IPS-20b (cell line): ENCODE results near the gene PSEN1.

Source experiments
- H3K27ac ChIP-seq: one replicate; pipeline ENCODE4 v1.5.1; 2013; ENCODE audit warnings: low read length
- H3K27me3 ChIP-seq: 2 replicates; pipeline ENCODE4 v1.6.1; 2013; ENCODE audit warnings: mild to moderate bottlenecking, low read length, inconsistent platforms; ENCODE audit not compliant: insufficient read depth
- H3K36me3 ChIP-seq: 2 replicates; pipeline ENCODE4 v1.6.1; 2013; ENCODE audit warnings: low read depth, mild to moderate bottlenecking, inconsistent platforms, low read length, moderate library complexity; ENCODE audit not compliant: insufficient read depth
- H3K4me1 ChIP-seq: 2 replicates; pipeline ENCODE4 v1.6.1; 2013; ENCODE audit warnings: mild to moderate bottlenecking, control low read depth, inconsistent platforms, low read length, moderate library complexity; ENCODE audit not compliant: insufficient read depth
- H3K4me3 ChIP-seq: 2 replicates; pipeline ENCODE4 v1.5.1; 2013; ENCODE audit warnings: mild to moderate bottlenecking, low read length, inconsistent platforms
- H3K9ac ChIP-seq: 2 replicates; pipeline ENCODE4 v1.6.1; 2013; ENCODE audit warnings: low read depth, mild to moderate bottlenecking, inconsistent platforms, low read length, moderate library complexity
- H3K9me3 ChIP-seq: 2 replicates; pipeline ENCODE4 v1.6.1; 2013; ENCODE audit warnings: mild to moderate bottlenecking, low read depth, low read length, inconsistent platforms; ENCODE audit not compliant: insufficient read depth

Gene PSEN1

DNA sequence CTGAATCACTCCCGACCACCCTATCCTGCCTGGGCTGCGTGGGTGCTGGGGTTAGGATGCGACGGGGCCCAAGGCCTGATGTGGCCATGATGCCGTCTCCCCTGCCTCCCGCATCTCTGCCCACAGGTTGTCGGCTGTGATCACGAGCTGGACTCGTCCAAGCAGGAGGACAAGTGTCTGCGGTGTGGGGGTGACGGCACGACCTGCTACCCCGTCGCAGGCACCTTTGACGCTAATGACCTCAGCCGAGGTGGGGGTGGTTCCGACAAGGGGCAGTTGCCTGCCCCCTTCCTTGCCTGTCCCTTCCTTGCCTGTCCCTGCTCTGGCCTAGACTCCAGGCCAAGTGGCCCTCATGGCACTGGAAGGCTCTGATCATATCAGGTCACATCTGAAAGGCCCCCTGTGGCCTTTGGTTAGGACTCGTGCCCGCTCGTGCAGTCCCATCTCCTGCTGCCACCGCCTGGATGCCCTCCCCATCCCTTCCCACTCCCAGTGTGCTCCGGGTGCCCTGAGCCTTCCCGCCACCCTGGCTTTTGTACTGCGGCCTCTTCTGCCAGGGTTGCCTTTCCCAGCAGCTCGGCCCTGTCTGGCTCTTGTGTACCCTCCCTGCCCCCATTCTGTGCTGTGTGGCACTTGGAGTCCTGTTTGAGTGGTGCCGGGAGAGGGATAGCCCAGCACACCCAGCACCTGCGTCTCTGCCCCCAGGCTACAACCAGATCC is 114.6 kb downstream of the PSEN1 start:
- H3K27ac ChIP-seq, result no peak overlapping the region
- H3K4me1 ChIP-seq, result no peaks in the 10 kb centered on the region

DNA sequence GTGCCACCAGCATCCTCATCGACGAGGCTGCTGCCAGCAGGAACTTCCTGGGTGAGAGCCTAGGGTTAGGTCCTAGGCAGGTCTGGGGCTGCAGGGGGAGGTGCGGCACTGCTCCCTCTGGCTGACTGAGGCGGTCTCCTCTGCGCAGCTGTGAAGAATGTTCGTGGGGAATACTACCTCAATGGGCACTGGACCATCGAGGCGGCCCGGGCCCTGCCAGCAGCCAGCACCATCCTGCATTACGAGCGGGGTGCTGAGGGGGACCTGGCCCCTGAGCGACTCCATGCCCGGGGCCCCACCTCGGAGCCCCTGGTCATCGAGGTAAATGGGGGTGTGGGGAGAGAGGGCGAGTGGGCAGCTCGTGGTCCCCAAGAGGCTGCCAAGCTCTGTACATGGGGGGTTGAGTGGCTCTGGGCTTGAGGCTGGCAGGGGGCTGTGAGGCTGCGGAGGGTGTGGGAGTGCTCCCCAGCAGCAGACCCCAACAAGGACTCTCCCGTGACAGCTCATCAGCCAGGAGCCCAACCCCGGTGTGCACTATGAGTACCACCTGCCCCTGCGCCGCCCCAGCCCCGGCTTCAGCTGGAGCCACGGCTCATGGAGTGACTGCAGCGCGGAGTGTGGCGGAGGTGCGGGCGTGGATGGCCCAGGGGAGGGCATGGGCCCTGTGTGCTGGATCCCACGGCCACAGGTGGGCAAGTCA is 115.4 kb downstream of the PSEN1 start:
- Histone ChIP-seq H3K27ac (no peak overlapping the region), H3K9ac (no peak overlapping the region), H3K4me1 (no peaks in the 10 kb centered on the region), H3K9me3 (no peaks in the 10 kb centered on the region), H3K4me3 (no peak overlapping the region), H3K27me3 (no peaks in the 10 kb centered on the region), H3K36me3 (no peaks in the 10 kb centered on the region)

More for the DNA sequence above, 114.6 kb downstream of the PSEN1 start:
- Histone ChIP-seq H3K27me3 (no peaks in the 10 kb centered on the region), H3K36me3 (no peaks in the 10 kb centered on the region), H3K9me3 (no peaks in the 10 kb centered on the region), H3K9ac (no peak overlapping the region), H3K4me3 (no peak overlapping the region)

DNA sequence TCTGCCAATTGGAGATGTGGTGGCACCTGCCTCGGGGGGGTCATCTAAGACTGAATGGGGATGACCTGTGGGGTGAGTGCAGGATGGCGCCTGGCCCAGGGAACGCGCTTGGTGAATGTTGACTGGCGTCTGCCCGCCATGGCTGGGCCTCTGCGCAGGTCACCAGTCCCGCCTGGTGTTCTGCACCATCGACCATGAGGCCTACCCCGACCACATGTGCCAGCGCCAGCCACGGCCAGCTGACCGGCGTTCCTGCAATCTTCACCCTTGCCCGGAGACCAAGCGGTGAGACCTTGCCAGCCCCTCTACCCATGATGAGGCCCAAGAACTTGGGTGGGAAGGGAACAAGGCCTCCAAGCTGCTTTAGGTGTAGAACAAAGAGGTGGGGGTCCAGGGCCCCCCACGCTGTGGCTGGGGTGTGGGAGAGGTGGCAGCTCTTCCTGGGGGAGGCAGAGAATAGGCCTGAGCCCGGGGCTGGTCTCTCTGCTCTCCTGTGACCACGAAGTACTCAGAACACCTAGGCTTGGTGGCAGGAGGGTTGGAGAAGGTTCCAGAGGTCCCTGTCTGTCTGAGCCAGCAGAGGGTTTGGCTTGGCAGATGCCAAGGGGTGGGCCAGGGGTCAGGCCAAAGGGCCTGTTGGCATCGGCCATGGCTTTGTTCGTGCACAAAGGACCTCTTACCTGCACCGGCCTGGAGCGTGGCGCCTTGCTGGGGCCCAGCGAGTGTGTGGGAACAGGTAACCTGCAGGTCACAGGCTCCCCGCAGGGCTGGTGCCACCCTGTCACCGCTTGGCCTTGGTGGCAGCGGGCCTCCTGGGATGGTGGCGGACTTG is 116.4 kb downstream of the PSEN1 start:
- Histone ChIP-seq H3K9ac (no peak overlapping the region), H3K27ac (no peak overlapping the region), H3K9me3 (no peaks in the 10 kb centered on the region), H3K4me3 (no peak overlapping the region), H3K36me3 (no peaks in the 10 kb centered on the region), H3K4me1 (no peaks in the 10 kb centered on the region), H3K27me3 (no peaks in the 10 kb centered on the region)

DNA sequence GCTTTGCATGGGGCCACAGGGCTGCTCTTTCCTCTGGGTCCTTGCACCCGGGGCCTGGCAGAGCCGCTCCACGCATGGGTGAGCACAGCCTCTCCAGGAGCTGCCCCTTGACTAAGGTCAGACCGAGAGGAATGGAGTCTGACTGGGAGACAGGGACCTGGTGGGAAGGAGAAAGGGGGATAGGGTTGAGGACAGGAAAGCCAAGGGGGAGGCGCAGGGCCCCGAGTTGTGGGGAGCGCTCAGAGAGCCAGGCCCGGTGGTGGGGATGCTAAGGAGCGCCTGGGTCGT is 117.0 kb downstream of the PSEN1 start:
- Histone ChIP-seq H3K4me3 (no peak overlapping the region), H3K27ac (no peak overlapping the region), H3K9me3 (no peaks in the 10 kb centered on the region), H3K4me1 (no peaks in the 10 kb centered on the region), H3K36me3 (no peaks in the 10 kb centered on the region), H3K27me3 (no peaks in the 10 kb centered on the region), H3K9ac (no peak overlapping the region)

DNA sequence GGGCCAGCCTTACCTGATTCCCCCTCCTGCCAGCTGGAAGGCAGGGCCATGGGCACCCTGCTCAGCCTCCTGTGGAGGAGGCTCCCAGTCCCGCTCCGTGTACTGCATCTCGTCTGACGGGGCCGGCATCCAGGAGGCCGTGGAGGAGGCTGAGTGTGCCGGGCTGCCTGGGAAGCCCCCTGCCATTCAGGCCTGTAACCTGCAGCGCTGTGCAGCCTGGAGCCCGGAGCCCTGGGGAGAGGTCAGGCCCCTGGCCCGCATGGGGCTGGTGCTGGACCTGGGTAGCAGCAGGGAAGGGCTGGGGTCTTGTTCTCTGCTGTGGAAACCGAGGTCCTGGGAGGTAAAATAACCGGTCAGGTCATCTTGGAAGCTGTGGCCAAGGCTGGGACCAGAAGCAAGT is 117.4 kb downstream of the PSEN1 start:
- Histone ChIP-seq H3K4me1 (no peaks in the 10 kb centered on the region), H3K9ac (no peak overlapping the region), H3K9me3 (no peaks in the 10 kb centered on the region), H3K36me3 (no peaks in the 10 kb centered on the region), H3K27me3 (no peaks in the 10 kb centered on the region), H3K4me3 (no peak overlapping the region), H3K27ac (no peak overlapping the region)

DNA sequence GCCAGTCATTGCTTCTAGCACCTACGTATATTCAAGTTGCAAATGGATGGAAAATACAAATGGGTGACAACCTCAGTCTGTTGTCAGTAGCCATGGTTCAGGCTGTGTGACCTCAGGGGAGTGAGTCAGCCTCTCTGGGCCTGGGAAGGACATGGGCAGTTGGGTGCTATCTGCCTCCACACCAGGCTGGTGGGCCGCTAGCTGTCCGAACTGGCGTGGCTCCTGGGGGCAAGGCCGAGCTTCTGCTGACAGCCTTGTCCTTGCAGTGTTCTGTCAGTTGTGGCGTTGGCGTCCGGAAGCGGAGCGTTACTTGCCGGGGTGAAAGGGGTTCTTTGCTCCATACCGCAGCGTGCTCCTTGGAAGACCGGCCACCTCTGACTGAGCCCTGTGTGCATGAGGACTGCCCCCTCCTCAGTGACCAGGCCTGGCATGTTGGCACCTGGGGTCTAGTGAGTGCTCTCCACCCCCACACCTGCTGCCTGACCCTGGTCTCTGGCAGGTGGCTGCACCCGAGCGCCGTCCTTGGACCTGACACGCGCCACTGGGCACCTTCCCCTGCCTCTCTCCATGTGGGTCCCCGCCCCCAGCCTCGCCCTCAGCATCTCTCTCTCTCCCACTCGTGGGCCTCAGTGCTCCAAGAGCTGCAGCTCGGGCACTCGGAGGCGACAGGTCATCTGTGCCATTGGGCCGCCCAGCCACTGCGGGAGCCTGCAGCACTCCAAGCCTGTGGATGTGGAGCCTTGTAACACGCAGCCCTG is 118.1 kb downstream of the PSEN1 start:
- H3K4me3 ChIP-seq, result no peak overlapping the region
- H3K36me3 ChIP-seq, result no peaks in the 10 kb centered on the region
- no peaks in the 10 kb centered on the region for H3K4me1 ChIP-seq
- H3K9me3 ChIP-seq, result no peaks in the 10 kb centered on the region
- no peak overlapping the region for H3K27ac ChIP-seq
- H3K9ac ChIP-seq, result no peak overlapping the region
- H3K27me3 ChIP-seq, result no peaks in the 10 kb centered on the region

DNA sequence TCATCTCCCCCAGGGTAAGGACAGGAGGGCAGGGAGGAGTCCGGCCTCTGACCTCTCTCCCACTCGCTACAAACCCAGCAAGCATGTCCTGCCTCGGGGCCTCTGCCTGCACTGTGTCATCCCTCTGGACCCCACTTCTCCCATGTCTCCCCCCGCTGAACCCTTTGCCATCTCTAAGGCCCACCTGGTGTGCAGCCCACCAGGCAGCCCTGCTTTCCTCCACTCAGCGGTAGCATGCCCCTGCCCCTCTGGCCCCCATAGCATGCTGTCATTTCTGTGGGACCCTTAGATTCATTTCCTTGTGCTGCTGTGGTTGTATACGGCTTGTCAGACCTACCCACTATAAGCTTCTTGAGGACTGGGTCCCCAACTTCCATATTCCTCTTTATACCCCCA is 118.7 kb downstream of the PSEN1 start:
- Histone ChIP-seq H3K9ac (no peak overlapping the region), H3K27me3 (no peaks in the 10 kb centered on the region), H3K4me3 (no peak overlapping the region), H3K4me1 (no peaks in the 10 kb centered on the region), H3K27ac (no peak overlapping the region), H3K9me3 (no peaks in the 10 kb centered on the region), H3K36me3 (no peaks in the 10 kb centered on the region)

DNA sequence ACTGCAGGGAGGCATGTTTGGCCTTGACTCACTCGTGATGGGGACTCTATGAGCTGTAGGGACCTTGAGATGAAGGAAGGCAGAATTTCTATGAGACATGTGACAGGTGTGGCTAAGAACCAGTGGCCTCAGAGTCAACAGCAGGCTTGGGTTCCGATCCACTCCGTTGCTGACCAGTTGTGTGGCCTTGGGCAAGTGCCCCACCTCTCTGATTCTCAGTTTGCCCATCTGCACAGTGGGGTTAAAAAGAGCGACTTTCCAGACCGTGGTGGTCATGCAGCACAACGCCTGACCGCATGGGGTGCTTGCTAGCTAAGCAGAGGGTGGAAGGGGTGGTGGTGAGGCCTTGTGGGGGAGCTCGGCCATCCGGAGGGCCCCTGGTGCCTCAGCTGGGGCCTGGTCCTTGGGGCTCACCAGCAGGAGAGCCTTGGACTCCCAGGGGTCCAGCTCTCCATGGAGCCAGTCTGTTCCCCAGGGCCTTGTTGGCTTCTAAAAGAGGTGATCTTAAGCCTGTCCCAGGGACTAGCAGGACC is 119.5 kb downstream of the PSEN1 start:
- H3K4me3 ChIP-seq, result no peak overlapping the region
- H3K4me1 ChIP-seq, result no peaks in the 10 kb centered on the region
- H3K9ac ChIP-seq, result no peak overlapping the region
- H3K9me3 ChIP-seq, result no peaks in the 10 kb centered on the region
- no peak overlapping the region for H3K27ac ChIP-seq
- H3K36me3 ChIP-seq, result no peaks in the 10 kb centered on the region
- H3K27me3 ChIP-seq, result no peaks in the 10 kb centered on the region

DNA sequence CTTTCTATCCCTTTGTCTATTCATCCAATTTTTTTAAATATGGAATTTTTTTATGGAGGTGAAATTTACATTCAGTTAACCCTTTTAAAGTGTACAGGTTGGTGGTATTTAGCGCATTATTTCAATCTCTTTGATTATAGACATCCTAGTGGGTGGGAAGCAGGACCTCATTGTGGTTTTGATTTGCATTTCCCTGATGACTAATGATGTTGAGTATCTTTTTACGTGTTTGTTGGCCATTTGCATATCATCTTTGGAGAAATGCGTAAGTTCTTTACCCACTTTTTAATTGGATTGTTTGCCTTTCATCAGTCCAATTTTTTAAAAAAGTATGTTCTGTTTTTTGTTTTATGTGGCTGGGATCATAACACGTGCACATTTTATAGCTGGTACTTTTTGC is 121.8 kb downstream of the PSEN1 start:
- H3K9ac ChIP-seq, result no peak overlapping the region
- no peaks in the 10 kb centered on the region for H3K9me3 ChIP-seq
- H3K27ac ChIP-seq, result no peak overlapping the region
- H3K4me3 ChIP-seq, result no peak overlapping the region
- no peaks in the 10 kb centered on the region for H3K4me1 ChIP-seq
- H3K27me3 ChIP-seq, result no peaks in the 10 kb centered on the region
- no peaks in the 10 kb centered on the region for H3K36me3 ChIP-seq

DNA sequence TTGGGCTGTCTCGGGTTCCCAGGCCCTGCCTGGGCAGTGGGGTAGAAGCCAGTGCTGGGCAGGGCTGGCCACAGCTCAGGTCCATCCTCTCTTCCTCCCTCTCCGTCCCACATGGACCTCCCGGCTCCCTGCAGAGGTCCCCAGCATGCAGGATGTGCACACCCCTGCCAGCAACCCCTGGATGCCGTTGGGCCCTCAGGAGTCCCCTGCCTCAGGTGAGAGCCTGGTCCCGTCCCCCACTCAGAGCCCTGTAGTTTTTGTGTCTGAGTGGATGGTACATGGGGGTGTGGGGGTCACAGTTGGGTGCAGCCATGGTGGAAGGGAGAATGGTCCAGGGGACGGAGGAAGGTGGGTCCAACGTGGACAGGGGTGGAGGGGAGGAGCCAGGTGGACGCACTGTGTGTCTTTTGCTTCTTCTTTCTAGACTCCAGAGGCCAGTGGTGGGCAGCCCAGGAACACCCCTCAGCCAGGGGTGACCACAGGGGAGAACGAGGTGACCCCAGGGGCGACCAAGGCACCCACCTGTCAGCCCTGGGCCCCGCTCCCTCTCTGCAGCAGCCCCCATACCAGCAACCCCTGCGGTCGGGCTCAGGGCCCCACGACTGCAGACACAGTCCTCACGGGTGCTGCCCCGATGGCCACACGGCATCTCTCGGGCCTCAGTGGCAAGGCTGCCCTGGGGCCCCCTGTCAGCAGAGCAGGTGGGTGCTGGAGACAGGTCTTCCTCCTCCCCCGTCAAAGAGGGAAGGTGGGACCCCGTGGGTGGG is 122.7 kb downstream of the PSEN1 start:
- H3K4me1 ChIP-seq, result no peaks in the 10 kb centered on the region
- no peaks in the 10 kb centered on the region for H3K9me3 ChIP-seq
- H3K4me3 ChIP-seq, result no peak overlapping the region
- H3K36me3 ChIP-seq, result no peaks in the 10 kb centered on the region
- H3K9ac ChIP-seq, result no peak overlapping the region
- no peaks in the 10 kb centered on the region for H3K27me3 ChIP-seq
- H3K27ac ChIP-seq, result no peak overlapping the region

DNA sequence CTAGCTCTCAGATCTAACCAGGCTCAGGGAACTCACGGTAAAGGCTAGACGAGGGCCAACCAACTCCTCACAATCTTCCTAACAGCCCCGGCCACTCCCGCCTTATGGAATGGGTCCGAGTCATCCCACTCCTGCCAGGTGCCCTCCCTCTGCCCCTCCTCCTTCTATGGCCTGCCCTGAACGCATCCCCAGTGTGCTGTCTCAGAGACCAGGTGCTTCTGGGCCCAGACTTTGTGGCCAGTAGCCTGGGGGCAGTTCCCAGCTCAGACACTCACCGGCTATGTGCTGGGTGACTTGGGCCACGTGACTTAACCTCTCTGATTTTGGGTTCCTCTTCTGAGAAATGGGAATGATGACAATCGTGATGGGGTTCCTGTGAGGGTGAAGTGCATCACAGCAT is 123.5 kb downstream of the PSEN1 start:
- no peaks in the 10 kb centered on the region for H3K4me1 ChIP-seq
- H3K36me3 ChIP-seq, result no peaks in the 10 kb centered on the region
- H3K9me3 ChIP-seq, result no peaks in the 10 kb centered on the region
- no peak overlapping the region for H3K9ac ChIP-seq
- no peak overlapping the region for H3K4me3 ChIP-seq
- no peaks in the 10 kb centered on the region for H3K27me3 ChIP-seq
- H3K27ac ChIP-seq, result no peak overlapping the region
